Measurements from ENCODE around the gene SHB.

DNA sequence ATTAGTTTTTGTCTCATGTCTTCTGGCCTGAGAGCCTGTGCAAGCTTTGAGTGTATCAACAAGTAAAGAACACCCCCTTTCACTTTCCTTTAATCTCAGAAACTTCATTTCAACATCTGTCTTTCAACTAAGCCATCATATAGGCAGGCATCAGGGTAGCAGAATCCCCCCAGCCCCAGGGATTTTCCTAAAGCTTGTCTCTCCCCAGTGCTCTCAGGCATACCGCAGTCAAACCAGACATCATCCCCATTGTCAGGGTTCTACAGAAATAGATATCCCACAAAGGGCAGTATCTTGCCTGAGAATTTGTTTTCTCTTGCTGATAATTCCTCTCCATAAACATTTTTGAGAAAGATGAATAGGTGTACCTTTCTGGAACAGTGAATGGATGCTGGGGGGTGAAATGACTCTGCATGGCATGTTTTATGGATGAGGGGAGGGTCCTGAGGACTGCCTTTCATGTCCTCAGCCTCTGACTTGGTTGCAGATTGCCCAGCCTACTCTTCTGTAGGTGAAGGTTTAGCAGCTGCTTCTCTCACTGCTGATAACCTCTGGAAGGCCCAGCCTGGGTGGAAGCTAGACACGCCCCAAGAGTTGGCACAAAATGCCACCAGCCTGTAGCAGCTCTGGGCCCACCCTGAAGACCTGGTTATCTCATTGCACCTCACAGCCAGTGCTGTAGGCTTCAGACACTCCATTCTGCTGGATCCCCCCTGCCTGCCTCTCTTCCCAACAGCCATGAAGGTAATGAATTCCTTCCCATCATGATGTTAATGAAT is 20.5 kb upstream of the SHB start:
- TF ChIP-seq, protein P1, sequence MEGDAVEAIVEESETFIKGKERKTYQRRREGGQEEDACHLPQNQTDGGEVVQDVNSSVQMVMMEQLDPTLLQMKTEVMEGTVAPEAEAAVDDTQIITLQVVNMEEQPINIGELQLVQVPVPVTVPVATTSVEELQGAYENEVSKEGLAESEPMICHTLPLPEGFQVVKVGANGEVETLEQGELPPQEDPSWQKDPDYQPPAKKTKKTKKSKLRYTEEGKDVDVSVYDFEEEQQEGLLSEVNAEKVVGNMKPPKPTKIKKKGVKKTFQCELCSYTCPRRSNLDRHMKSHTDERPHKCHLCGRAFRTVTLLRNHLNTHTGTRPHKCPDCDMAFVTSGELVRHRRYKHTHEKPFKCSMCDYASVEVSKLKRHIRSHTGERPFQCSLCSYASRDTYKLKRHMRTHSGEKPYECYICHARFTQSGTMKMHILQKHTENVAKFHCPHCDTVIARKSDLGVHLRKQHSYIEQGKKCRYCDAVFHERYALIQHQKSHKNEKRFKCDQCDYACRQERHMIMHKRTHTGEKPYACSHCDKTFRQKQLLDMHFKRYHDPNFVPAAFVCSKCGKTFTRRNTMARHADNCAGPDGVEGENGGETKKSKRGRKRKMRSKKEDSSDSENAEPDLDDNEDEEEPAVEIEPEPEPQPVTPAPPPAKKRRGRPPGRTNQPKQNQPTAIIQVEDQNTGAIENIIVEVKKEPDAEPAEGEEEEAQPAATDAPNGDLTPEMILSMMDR (conservative IDR thresholded peaks at IDR 0.05): no peak
- no peak for TF ChIP-seq EZH2 (IDR thresholded peaks at IDR 0.05; ENCODE audit: low read depth)
